AG04449 (cell line): ENCODE data around the gene SLC25A19.

Experiments used
- CTCF ChIA-PET: fragments of 350-600 bp; formaldehyde crosslinking; extraction: SDS; loops from one replicate; lab custom pipeline; 2021; ENCODE audit warnings: antibody characterized with exemption; lab: Yijun Ruan, JAX
- POLR2A ChIA-PET: fragments of 400-600, 350-600 bp; formaldehyde crosslinking; extraction: SDS; loops from one replicate; lab custom pipeline; 2020; ENCODE audit warnings: antibody characterized with exemption, inconsistent platforms; lab: Yijun Ruan, JAX
- DNase-seq: peaks from one replicate; pipeline ENCODE4 v3.0.0-alpha.2; 2010; ENCODE audit warnings: low read depth, low spot score
- H3K4me3 ChIP-seq: 2 replicates; pipeline ENCODE4 v1.5.1; 2011; ENCODE audit warnings: low read depth, mild to moderate bottlenecking, control low read depth, low read length
- CTCF ChIP-seq: IDR thresholded peaks from one replicate; pipeline ENCODE4 v1.5.1; 2011; ENCODE audit warnings: mild to moderate bottlenecking, moderate library complexity, low read length, control low read depth, inconsistent platforms; ENCODE audit not compliant: insufficient read depth; ENCODE audit errors: missing control alignments

SLC25A19 gene

GRCh38 chr17:75271955-75272847, 17.0 kb downstream of the SLC25A19 start:
- DNase-seq = no peak
- ChIA-PET CTCF (interaction anchor here (0.8 to 6.7 kb wide), 20 partner anchors 9 to 240 kb away, joined by 3 to 135 read pairs (median 14); partner anchors contain the start of genes GGA3, GRB2, MRPS7 and SLC25A19), POLR2A (interaction anchor here (2.7 to 2.9 kb wide), 2 partner anchors 10 to 133 kb away, joined by 12 to 25 read pairs; partner anchors contain the start of genes GGA3, GRB2 and MRPS7)
- no peak for TF ChIP-seq CTCF
- peak overlapping the region; percentile 71 for H3K4me3 ChIP-seq

GRCh38 chr17:75271233-75271954, 17.8 kb downstream of the SLC25A19 start:
- CTCF ChIA-PET = interaction anchor here (0.6 to 6.7 kb wide), 65 partner anchors 10 to 482 kb away, joined by 3 to 135 read pairs (median 5); partner anchors contain the start of genes GGA3, GRB2, MRPS7 and SLC25A19
- POLR2A ChIA-PET = interaction anchor here (0.6 to 2.9 kb wide), 5 partner anchors 10 to 134 kb away, joined by 3 to 25 read pairs (median 12); partner anchors contain the start of genes GGA3, GRB2, MRPS7 and SLC25A19
- DNase-seq = no peak
- TF ChIP-seq CTCF = peak; percentile 68
- peak overlapping the region; percentile 71 for H3K4me3 ChIP-seq

- CTCF ChIA-PET = interaction anchor here (0.6 to 6.7 kb wide), 67 partner anchors 9 to 483 kb away, joined by 3 to 135 read pairs (median 5); partner anchors contain the start of genes GGA3, GRB2, MRPS7 and SLC25A19
- no peak for DNase-seq
- POLR2A ChIA-PET = interaction anchor here (0.6 to 2.9 kb wide), 5 partner anchors 9 to 135 kb away, joined by 3 to 25 read pairs (median 12); partner anchors contain the start of genes GGA3, GRB2, MRPS7 and SLC25A19
- no peak for TF ChIP-seq CTCF
- peak within 1 kb of the TSS; percentile 83 for H3K4me3 ChIP-seq
These were observed 18.3 kb downstream of the SLC25A19 start, which contains the start of gene MIF4GD for GRCh38 chr17:75270966-75271232. Gene MIF4GD (minus strand): TSS chr17:75271231. CDS start chr17:75270195, 1,036 bp downstream.

- peak; percentile 51 for TF ChIP-seq CTCF
- DNase-seq = no peak
- CTCF ChIA-PET = interaction anchor here (0.5 to 6.7 kb wide), 68 partner anchors 9 to 483 kb away, joined by 3 to 135 read pairs (median 4); partner anchors contain the start of genes GGA3, GRB2, MRPS7 and SLC25A19
- H3K4me3 ChIP-seq = peak overlapping the region; percentile 83
- POLR2A ChIA-PET = interaction anchor here (0.6 to 2.9 kb wide), 5 partner anchors 9 to 135 kb away, joined by 3 to 25 read pairs (median 12); partner anchors contain the start of genes GGA3, GRB2, MRPS7 and SLC25A19
These were observed 18.8 kb downstream of the SLC25A19 start for GRCh38 chr17:75270218-75270965.

GRCh38 chr17:75269844-75270217, 19.4 kb downstream of the SLC25A19 start:
- CTCF ChIA-PET = interaction anchor here (1.0 to 6.7 kb wide), 22 partner anchors 8 to 480 kb away, joined by 3 to 135 read pairs (median 12); partner anchors contain the start of genes GGA3, GRB2, MRPS7 and SLC25A19
- POLR2A ChIA-PET = interaction anchor here (0.7 to 2.9 kb wide), 4 partner anchors 8 to 136 kb away, joined by 6 to 25 read pairs (median 18); partner anchors contain the start of genes GGA3, GRB2, MRPS7 and SLC25A19
- DNase-seq = no peak
- no peak for TF ChIP-seq CTCF
- H3K4me3 ChIP-seq = peak overlapping the region; percentile 83
